Measurements from ENCODE around the gene DNAJB13.

Gene DNAJB13

GRCh38 chr11:73998846-73999575 is 48.2 kb downstream of the DNAJB13 start:
- no peak overlapping the region for H3K4me3 ChIP-seq (ENCODE audit: low read depth, low read length)

- H3K4me3 ChIP-seq (ENCODE audit: low read depth, low read length): no peak overlapping the region
Measured at GRCh38 chr11:73999581-74000306, 48.9 kb downstream of the DNAJB13 start.

DNA sequence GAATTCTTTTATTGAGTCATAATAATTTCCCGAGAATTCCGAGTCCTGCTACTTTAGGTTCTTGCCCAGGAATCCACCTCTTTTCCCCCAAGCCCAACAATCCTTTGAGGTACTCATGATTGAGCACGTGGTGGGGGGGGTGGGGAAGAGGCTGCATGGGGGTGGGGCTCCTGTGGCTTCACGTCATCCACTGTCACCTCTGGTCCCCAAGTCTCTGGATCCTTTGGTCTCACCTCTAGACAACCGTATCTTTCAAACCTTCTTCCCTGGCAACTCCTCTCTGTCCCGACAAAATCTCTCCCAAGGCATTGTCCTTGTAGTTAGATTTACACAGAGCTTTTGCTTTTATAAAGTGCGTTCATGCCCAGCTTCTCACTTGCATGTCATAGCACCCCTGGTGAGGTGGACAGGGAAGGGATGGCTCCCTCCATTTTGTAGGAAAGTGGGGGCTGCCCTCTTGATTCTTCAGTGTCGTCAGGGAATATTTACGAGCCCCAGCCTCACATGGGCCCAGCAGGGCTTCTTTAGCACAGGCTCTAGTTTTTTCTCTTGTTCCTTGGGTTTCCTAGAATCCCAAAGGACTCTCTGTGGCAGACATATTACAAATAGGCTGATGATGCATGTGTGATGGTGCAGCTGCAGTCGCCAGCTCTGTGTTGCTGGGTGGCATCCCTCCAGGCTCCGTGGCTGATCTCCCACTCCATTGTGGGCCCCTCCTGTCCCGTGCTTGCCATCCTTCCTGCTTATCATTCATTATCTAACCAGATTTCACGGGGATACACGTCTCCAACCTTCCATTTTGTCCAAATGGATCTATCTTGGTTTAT is 49.7 kb downstream of the DNAJB13 start:
- no peak overlapping the region for H3K4me3 ChIP-seq (ENCODE audit: low read depth, low read length)

DNA sequence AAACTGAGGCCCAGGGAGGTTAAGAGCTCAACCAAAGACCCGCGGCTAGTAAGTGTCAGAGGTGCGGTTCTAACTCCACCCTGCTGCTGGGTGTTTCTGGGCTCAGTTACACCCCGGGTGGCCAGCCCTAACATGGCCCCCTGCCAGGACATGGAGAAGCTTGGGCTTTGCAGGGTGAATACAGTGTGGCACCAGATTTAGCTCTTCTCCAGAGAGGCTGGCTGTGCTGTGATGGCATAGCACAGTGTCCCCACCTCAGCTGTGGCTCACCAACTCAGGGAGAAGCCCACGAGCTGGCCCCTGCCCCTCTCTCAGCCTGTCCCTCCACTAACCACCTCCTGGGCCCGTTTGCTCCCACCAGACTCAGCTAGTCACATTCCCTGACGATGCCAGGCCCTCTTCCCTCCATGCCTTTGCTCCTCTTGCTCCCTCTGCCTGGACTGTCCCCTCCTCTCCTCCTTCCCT is 51.0 kb downstream of the DNAJB13 start:
- H3K4me3 ChIP-seq (ENCODE audit: low read depth, low read length): no peak overlapping the region

DNA sequence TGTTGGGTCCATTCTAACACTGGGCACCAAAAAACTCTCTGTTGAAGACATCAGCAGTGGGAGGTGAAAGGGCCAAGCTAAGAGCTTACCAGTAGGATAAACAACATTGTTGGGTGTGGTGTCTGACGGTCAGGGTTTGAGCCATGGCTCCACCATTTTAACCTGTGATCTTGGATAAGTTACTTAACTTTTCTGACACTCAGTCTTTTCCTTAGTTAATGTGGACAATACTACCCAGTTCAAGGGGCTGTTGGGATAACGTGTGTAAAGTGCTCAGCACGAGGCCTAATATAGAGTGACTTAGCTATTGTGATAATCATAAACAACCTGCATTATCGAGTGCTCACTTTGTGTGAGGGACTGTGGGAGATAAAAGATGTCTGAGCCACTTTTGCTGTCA is 52.0 kb downstream of the DNAJB13 start:
- H3K4me3 ChIP-seq (ENCODE audit: low read depth, low read length): no peak overlapping the region

GRCh38 chr11:74004046-74004695 is 53.3 kb downstream of the DNAJB13 start:
- no peak overlapping the region for H3K4me3 ChIP-seq (ENCODE audit: low read depth, low read length)

- no peak overlapping the region for H3K4me3 ChIP-seq (ENCODE audit: low read depth, low read length)
Measured at GRCh38 chr11:74004759-74005615, 54.2 kb downstream of the DNAJB13 start.

GRCh38 chr11:74005721-74006517 is 55.1 kb downstream of the DNAJB13 start:
- H3K4me3 ChIP-seq (ENCODE audit: low read depth, low read length): no peak overlapping the region

DNA sequence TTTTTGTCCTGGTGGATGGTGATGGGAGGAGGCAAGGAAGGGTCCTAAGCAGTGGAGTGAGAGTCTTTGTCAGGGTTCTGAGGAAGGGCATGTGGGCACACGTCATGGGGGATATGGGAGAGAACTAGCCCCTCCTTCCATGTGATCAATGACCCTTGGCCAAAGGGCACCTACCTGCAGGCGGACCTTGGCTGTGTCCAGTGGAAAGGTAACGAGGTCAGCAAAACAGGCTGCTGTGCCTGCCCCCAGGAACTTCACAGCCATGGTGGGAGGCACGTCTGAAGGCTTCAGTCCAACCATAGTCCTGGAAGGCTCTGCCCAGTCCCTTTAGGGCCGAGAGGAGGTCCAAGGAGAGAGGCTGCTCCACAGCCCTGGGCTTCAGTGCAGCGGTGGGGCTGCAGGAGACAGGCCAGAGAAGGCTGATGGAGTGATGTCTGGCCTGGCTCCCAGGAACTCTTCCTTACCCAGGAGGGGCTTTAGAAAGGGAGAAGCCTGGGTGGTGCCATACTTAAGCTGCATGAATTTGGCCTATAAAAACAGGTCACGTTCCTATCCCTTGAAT is 56.0 kb downstream of the DNAJB13 start:
- H3K4me3 ChIP-seq (ENCODE audit: low read depth, low read length): no peak overlapping the region

GRCh38 chr11:74007691-74008372 is 57.0 kb downstream of the DNAJB13 start:
- no peak overlapping the region for H3K4me3 ChIP-seq (ENCODE audit: low read depth, low read length)

- no peak within 1 kb of the TSS for H3K4me3 ChIP-seq (ENCODE audit: low read depth, low read length)
Measured at GRCh38 chr11:74008373-74009229, 57.8 kb downstream of the DNAJB13 start, which contains the start of gene UCP3. UCP3 (minus strand) TSS chr11:74009085; CDS start chr11:74007042, 2,043 bp downstream.

- no peak overlapping the region for H3K4me3 ChIP-seq (ENCODE audit: low read depth, low read length)
Measured at GRCh38 chr11:74009230-74009547, 58.4 kb downstream of the DNAJB13 start.

- H3K4me3 ChIP-seq (ENCODE audit: low read depth, low read length): no peak overlapping the region
Measured at GRCh38 chr11:74009675-74010305, 59.0 kb downstream of the DNAJB13 start.

DNA sequence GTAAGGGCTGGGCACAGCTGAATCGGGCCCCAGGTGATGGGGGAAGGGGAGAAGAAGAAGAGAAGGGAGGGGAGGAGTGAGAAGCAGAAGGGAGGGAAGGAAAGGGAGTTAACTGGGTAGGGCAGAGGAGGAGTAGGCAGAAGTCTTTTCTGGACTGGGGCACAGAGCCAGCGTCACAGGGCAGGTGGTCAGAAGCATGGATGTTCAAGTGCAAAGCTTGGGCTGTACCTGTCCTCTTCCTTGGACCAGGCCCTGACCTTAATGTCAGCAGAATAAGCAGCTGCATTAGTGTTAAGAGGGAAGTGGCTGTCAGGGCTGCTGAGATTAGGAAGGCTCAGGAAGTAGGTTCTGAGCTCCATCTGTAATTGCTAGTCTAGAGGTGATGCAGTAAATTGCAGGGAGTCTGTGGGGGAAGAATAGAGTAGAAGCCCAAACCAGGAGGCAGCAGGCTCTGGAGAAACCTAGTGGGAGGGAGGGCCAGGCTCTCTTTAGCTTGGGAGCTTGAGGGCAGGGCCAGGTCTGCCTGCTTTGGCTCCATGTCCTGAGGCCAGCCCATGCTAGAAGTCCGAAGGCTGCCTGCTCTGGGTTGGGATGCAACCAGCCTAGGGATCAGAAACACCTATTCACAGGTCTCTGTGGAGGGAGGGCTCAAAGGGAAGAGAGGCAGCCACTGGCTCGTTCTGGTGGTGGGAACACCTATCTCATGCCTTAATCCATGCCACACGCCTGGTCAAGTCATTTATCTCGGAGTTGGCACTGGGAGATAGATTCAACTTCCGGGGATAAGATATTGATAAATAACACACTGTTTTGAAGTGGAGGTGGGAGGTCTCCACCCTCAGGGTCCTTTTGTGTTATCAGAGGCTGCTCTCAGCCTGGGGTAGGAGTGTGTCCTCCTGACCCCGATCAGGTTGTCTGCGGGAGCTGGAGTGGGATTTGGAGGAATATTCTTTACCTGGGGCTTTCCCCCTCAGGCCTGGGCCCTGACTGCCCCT is 59.8 kb downstream of the DNAJB13 start:
- no peak overlapping the region for H3K4me3 ChIP-seq (ENCODE audit: low read depth, low read length)

GRCh38 chr11:74011360-74012073 is 60.7 kb downstream of the DNAJB13 start:
- no peak overlapping the region for H3K4me3 ChIP-seq (ENCODE audit: low read depth, low read length)

Data from iPS-11a (cell line).